T-helper 22 cell (primary cell): Measurements from ENCODE around the gene C3.
A peak's percentile ranks its signal among the peaks of the same experiment; 100 is the strongest.
"Not testable (repeated sequence)": the region's sequence is repeated elsewhere in the genome, so short reads cannot be mapped to it uniquely, and the experiment has no call there.

Experiments used
- DNase-seq: peaks from one replicate; pipeline ENCODE4 v3.0.0-alpha.2; 2020; ENCODE audit warnings: low read depth

The C3 gene

DNA sequence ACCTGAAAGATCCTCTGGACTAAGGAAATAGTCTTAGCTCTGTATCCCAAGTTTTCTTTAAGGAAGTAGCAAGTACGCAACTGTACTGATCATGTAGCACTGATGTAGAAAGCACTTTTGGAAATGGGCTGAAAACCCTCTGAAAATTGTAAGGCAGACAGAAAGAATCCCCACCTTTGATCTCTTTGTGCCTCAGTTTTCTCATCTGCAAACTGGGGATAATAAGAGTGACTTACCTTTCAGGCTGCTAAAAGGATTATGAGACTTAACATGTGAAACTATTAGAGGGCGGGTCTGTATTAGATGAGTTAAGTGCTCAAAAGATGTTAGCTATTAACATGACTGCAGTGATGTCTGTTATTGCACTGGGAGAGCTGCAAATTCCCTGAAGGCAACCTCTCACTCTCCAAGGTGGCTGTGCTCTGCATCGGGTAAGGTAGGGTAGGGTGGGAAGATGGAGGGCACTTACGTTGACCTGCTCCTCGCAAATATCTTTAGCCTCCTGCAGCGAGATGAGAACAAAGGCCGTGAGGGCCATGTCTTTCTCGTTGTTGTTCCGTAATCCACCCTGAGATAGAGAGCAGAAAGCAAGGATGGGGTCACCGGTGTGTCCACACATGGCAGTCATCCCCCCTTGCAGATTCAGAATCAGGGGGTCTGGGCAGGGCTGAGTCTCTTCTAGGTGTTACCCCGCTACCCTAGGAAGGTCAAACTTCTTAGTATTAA lies 30.1 kb downstream of the C3 start:
- no peak for DNase-seq

DNA sequence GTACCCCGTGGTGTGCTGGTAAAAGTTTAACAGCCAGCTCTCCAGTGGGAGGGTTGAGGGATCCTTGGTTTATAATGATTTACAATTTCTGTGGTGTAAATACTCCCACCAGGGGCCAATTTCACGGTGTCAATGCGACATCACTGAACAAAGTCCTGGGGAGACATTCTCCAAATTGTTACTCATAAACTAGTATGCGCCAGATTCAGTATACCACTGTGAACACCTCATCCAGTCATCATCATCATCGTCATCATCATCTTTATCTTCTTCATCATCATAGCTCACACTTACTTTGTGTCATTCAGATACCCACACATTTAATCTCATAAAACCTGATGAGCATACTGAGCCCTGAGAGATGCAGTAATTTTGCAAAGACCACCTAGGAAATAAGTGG lies 33.3 kb downstream of the C3 start:
- no peak for DNase-seq

- DNase-seq, result no peak
These were observed 33.8 kb downstream of the C3 start for GRCh38 chr19:6686628-6686975.

DNA sequence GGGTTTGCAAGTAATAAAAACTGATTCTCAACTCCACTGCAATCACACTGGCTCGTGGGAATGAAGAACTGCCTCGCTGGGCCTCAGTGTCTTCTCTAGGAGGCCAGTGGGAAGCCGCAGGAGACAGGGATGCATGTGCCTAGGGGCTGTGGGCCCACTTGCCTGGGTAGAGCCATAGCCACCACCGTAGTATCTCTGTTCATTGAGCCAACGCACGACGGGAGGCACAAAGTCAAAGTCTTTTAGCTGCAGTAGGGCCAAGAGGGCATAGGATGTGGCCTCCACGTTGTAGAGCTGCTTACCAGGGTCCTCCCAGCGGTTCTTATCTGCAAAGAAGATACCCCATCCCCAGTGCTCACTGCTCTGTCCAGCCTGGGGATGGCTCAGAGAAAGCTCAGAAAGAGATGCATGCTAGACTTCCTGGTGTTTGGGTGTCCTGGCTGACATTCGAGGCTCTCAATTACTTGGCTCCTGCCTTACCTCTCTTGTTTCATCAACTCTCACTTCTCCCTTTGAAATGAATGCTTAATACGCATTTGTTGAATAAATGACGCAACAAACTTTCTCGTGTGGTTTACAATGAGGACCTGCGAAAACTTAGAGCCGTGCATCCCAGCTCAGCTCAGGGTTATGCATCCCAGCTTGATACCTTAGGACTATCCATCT lies 34.4 kb downstream of the C3 start:
- DNase-seq, result no peak

GRCh38 chr19:6685482-6685881 lies 35.0 kb downstream of the C3 start:
- DNase-seq, result no peak

DNA sequence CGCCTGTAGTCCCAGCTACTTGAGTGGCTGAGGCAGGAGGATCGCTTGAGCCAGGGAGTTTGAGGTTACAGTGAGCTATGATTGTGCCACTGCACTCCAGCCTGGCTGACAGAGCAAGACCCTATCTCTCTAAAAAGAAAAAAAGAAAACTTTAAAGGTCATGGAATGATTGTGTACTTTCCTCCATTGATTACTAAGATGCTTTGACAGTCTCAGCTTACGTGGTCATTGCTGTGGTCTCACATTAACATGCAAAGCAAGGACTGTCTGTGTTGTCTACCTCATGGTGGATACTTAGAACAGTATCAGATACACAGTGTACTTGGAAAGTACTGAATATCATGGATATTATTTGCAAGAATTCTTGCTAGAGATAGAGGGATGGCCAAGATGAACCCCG lies 36.5 kb downstream of the C3 start:
- DNase-seq, result no peak

DNA sequence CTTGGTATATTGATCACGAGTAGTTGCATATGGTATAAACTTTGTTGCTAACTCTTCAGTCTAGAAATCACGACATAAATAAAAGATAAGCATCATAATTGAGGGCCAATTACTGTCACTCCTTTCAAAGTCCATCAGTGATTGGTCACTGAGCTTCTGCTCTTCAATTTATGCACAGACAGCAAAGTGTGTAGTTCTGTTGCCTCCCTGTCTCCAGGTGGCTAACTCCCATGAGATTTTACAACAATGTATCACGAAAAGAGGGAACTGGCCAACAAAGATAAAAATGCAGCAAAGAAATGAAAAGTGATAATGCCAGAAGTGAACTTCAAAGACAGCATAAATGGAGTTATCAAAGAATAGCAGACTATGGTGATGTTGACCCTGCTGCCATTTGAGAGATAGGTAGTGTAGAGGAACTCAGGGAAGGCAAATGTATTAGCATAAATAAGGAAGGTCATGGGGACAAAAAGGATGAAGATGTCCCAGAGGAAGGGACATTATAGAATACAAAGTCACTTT lies 37.8 kb downstream of the C3 start:
- DNase-seq, result no peak

- no peak for DNase-seq
These were observed 40.3 kb downstream of the C3 start for GRCh38 chr19:6680141-6680540.

GRCh38 chr19:6679139-6679538 lies 41.3 kb downstream of the C3 start:
- DNase-seq, result no peak

GRCh38 chr19:6678690-6679109 lies 41.8 kb downstream of the C3 start:
- DNase-seq, result no peak

DNA sequence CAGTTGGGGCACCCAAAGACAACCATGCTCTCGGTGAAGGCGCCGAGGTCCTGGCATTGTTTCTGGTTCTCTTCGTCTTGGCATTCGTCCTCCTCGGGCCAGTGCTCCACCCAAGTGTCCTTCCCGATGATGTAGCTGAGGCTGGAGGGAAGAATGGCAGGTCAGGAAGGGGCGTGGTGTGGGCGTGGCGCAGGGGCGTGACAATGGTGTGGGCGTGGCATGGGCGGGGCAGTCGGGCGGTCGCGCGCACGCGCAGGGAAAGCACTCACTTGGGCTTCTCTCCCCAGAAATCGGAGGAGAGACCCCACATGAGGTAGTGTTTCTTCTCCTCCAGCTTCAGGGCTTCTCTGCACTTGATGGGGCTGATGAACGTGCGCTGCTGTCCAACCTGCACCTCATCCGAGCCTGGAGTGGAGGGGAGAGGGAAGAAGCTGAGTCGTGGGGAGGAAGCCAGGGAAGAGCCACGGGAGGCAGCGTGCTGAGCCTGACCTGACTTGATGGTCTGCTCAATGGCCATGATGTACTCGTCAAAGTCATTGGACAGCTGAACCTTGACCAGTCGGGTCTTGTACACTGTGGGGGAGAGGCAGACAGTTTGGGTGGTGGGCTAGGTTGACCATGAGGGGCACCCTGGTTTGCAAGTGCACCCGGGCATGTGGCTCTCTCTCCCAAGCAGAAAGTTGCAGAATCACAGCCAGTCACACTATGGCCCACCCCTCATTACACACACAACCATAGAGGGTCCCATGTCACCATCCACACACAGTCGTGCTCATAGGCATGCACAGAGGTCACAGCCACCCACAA lies 42.4 kb downstream of the C3 start:
- no peak for DNase-seq

DNA sequence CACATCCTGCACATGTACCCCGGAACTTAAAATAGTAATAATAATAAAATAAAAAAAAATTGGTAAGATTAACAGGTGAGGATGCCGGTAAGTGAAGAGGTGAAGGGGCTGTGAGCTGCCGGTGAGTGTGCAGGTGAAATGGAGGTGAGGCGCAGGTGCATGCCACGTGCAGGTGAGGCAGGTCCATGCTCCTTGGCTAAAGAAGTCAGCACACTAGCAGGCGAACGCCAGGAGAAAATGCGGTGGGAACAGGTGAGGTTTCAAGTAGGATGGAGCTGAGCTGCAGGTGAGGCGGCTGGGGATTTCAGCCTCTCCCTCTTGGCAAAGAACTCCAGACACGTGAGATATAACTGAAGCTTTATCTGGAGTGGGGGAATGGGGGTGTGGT lies 43.0 kb downstream of the C3 start:
- DNase-seq, result no peak

GRCh38 chr19:6676288-6676687 lies 44.2 kb downstream of the C3 start:
- DNase-seq, result no peak

- peak; percentile 85 for DNase-seq
These were observed 45.6 kb downstream of the C3 start for GRCh38 chr19:6674868-6675305.

- not testable (repeated sequence) for DNase-seq
These were observed 46.0 kb downstream of the C3 start for GRCh38 chr19:6674408-6674807.

- DNase-seq, result no peak
These were observed 47.7 kb downstream of the C3 start for GRCh38 chr19:6672693-6673290.

DNA sequence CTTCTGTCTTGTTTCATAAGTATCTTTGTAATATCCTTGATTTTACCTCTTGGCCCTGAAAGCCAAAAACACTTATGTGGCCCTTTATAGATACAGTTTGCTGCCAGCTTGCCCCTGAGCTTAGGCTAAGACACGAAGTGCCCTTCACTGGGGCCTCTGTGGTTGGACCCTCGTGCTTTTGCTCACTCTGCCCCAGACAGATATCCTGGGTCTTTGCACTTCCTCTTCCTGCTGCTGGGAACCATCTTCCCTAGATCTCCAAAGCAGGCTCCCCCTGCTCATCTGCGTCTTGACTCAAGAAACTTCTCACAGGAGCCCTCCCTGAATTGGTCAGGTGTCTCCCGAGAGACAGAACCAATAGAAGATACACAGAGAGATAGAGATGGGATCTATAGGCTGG lies 48.5 kb downstream of the C3 start:
- no peak for DNase-seq

DNA sequence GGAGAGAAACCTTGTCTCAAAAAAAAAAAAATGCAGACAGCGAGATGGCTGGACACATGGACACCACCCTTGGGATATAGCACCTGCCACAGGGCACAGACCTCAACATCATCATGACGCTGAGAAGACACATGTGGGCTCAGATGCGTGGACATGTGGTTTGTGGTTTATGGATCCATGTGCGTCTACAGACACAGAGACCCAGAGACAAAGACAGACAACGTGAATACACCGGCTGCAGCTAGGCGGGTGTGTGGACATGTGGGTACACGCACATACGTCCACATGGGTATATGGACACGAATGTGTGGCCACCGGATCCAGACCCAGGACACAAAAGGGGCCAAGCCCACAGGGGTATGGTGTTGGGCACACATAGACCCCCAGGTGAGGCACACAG lies 51.8 kb downstream of the C3 start:
- DNase-seq, result peak; percentile 30

GRCh38 chr19:6667114-6667627 lies 53.3 kb downstream of the C3 start:
- peak; percentile 35 for DNase-seq

GRCh38 chr19:6664916-6665315 lies 55.5 kb downstream of the C3 start:
- no peak for DNase-seq

DNA sequence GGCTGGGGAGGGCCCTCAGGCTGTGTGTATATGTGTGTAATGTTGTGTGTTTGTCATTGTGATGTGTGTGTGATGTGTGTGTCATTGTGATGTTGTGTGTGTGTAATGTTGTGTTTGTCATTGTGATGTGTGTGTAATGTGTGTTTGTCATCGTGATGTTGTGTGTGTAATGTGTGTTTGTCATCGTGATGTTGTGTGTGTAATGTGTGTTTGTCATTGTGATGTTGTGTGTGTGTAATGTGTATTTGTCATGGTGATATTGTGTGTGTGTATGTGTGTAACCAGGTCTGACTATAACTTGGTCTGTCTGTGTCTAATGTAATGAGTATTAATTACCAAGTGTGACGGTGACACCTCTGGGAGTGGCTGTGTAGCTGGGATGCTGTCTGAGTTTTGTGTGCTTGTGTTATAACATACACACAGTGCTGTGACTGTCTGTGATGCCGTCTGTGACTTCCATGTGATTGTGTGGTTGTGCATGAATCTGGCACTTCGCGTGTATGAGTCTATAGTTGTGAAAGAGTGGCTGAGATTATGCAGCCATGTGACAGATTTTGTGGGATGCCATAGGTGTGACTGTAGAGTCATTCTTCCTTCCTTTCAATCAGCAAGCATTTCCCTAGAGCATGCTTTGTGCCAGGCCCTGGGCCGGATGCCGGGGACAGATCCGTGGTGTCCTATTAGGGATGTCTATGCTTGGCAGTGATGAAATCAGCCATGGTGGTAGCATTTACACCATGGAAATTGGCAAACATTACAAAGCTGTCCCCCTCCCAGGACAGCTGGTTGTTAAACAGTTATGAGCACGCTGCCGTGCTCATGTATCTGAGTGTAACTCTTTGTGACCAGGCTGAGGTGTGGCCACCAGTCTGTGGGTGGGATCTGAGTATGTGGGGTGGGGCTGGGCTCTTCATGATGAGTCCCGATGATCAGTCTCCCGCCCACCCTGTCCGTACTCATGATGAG lies 56.9 kb downstream of the C3 start:
- DNase-seq, result peak; percentile 32
